ENCODE results near the gene KCNAB1. TPM values are rescaled to one million over a fixed set of nuclear protein-coding genes. Genes with fewer than 3 reads are reported as not detected.

The KCNAB1 gene
- total RNA-seq, 2 experiments from 2014 or later = not detected

DNA sequence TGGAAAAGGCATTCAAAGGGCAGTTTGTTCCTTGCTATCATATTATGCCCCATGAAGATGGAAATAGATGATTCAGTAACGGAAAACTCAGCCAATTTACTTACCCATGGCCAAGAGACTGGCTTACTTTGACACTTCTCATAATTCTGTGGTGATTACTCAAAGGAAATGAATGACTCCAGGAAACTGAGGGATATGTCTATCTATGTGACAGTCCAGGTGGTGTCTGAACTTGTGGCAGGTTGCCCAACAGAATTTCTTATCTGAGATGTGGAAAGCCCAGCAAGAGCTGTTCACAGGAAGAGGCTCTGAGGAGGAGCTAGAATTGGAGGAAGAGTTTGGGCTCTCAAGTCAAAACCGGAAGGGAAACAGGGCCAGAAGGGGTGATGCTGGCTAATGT, 91.2 kb downstream of the KCNAB1 start:
- CTCF ChIA-PET (ENCODE audit: unreplicated experiment) = no interaction called here
- no peak overlapping the region for H3K27ac ChIP-seq (ENCODE audit: low read depth, low read length, poor library complexity, severe bottlenecking)
- H3K4me1 ChIP-seq (ENCODE audit: insufficient read depth, low read length, poor library complexity, severe bottlenecking) = no peaks in the 10 kb centered on the region
- H3K4me2 ChIP-seq (ENCODE audit: low read length) = no peak overlapping the region
- no peaks in the 10 kb centered on the region for H3K9me2 ChIP-seq (ENCODE audit: insufficient read depth, low read length)
- intact Hi-C loops (cut with micrococcal nuclease; ENCODE audit: unreplicated experiment) = no loop called here
- H3K36me3 ChIP-seq (ENCODE audit: insufficient read depth, low read length) = no peaks in the 10 kb centered on the region
- no peak overlapping the region for H3K4me3 ChIP-seq (ENCODE audit: low read depth, low read length, poor library complexity, severe bottlenecking)
- no TSS peak for BruUV-seq (replicated peaks)
- no peak overlapping the region for H2AFZ ChIP-seq (ENCODE audit: low read length)
- no peaks in the 10 kb centered on the region for H4K20me1 ChIP-seq (ENCODE audit: insufficient read depth, low read length)
- DNase-seq (ENCODE audit: low spot score) = no peak
- H3K79me2 ChIP-seq (ENCODE audit: insufficient read depth, low read depth, low read length) = no peaks in the 10 kb centered on the region
- TF ChIP-seq EZH2phosphoT487 (IDR thresholded peaks at IDR 0.05; ENCODE audit: borderline replicate concordance, low read depth, low read length) (no peak), CTCF (conservative IDR thresholded peaks at IDR 0.05; ENCODE audit: low read length) (no peak)
- POLR2A ChIA-PET = interaction anchor here (0.7 to 1.3 kb wide), 2 partner anchors 9 to 318 kb away, joined by 3 to 5 read pairs; no protein-coding TSS in a partner anchor
- H3K9me3 ChIP-seq (ENCODE audit: low read length) = no peaks in the 10 kb centered on the region

- CTCF ChIA-PET (ENCODE audit: unreplicated experiment) = no interaction called here
- Histone ChIP-seq H3K4me1 (ENCODE audit: insufficient read depth, low read length, poor library complexity, severe bottlenecking) (no peaks in the 10 kb centered on the region), H3K4me2 (ENCODE audit: low read length) (no peak overlapping the region), H3K4me3 (ENCODE audit: low read depth, low read length, poor library complexity, severe bottlenecking) (no peak overlapping the region), H3K9me2 (ENCODE audit: insufficient read depth, low read length) (no peaks in the 10 kb centered on the region), H3K79me2 (ENCODE audit: insufficient read depth, low read depth, low read length) (no peaks in the 10 kb centered on the region), H2AFZ (ENCODE audit: low read length) (no peak overlapping the region), H3K36me3 (ENCODE audit: insufficient read depth, low read length) (no peaks in the 10 kb centered on the region), H3K27ac (ENCODE audit: low read depth, low read length, poor library complexity, severe bottlenecking) (no peak overlapping the region), H4K20me1 (ENCODE audit: insufficient read depth, low read length) (no peaks in the 10 kb centered on the region), H3K9me3 (ENCODE audit: low read length) (no peaks in the 10 kb centered on the region)
- POLR2A ChIA-PET = no interaction called here
- intact Hi-C loops (cut with micrococcal nuclease; ENCODE audit: unreplicated experiment) = no loop called here
- no TSS peak for BruUV-seq (replicated peaks)
- TF ChIP-seq CTCF (conservative IDR thresholded peaks at IDR 0.05; ENCODE audit: low read length) (no peak), EZH2phosphoT487 (IDR thresholded peaks at IDR 0.05; ENCODE audit: borderline replicate concordance, low read depth, low read length) (no peak)
- no peak for DNase-seq (ENCODE audit: low spot score)
Measured at GRCh38 chr3:156214676-156215075, 94.3 kb downstream of the KCNAB1 start.

DNA sequence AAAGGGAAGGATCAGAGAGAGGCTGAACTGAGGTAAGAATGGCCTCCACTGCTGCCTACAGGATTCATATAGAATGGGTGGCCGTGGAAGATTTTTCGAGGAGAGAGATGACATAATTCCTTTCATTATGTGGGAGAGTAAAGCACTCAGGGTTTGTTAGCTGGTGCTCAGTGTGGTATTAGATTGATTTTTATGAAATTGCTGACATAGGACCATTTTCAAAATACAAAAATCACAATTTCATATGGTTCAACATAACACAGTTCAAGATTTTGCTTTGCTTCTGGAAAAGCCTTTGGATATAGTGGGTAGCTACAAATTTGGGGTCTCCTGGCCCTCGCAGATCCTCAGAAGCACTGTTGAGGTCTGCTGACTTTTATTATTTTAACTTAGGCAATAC, 95.4 kb downstream of the KCNAB1 start:
- TF ChIP-seq EZH2phosphoT487 (IDR thresholded peaks at IDR 0.05; ENCODE audit: borderline replicate concordance, low read depth, low read length) = no peak
- no peak for TF ChIP-seq CTCF (conservative IDR thresholded peaks at IDR 0.05; ENCODE audit: low read length)
- intact Hi-C loops (cut with micrococcal nuclease; ENCODE audit: unreplicated experiment) = no loop called here
- H3K4me1 ChIP-seq (ENCODE audit: insufficient read depth, low read length, poor library complexity, severe bottlenecking) = no peaks in the 10 kb centered on the region
- no peak overlapping the region for H2AFZ ChIP-seq (ENCODE audit: low read length)
- H4K20me1 ChIP-seq (ENCODE audit: insufficient read depth, low read length) = no peaks in the 10 kb centered on the region
- H3K9me2 ChIP-seq (ENCODE audit: insufficient read depth, low read length) = no peaks in the 10 kb centered on the region
- no TSS peak for BruUV-seq (replicated peaks)
- ChIA-PET POLR2A (interaction anchor here (0.6 to 1.0 kb wide), 2 partner anchors 17 to 43 kb away, joined by 3 read pairs; no protein-coding TSS in a partner anchor), CTCF (ENCODE audit: unreplicated experiment) (no interaction called here)
- H3K36me3 ChIP-seq (ENCODE audit: insufficient read depth, low read length) = no peaks in the 10 kb centered on the region
- no peak overlapping the region for H3K4me3 ChIP-seq (ENCODE audit: low read depth, low read length, poor library complexity, severe bottlenecking)
- H3K9me3 ChIP-seq (ENCODE audit: low read length) = no peaks in the 10 kb centered on the region
- no peaks in the 10 kb centered on the region for H3K79me2 ChIP-seq (ENCODE audit: insufficient read depth, low read depth, low read length)
- no peak overlapping the region for H3K4me2 ChIP-seq (ENCODE audit: low read length)
- no peak for DNase-seq (ENCODE audit: low spot score)
- no peak overlapping the region for H3K27ac ChIP-seq (ENCODE audit: low read depth, low read length, poor library complexity, severe bottlenecking)

Measured in OCI-LY7 (cell line).